Endodermal cell (in vitro differentiated cells): ENCODE measurements around the gene CACNA2D1. TPM values are rescaled to one million over a fixed set of nuclear protein-coding genes. Genes with fewer than 3 reads are reported as not detected.

Source experiments
- DNase-seq: peaks from one replicate; pipeline ENCODE4 v3.0.0-alpha.2; 2017
- H3K27ac ChIP-seq: 2 replicates; pipeline ENCODE4 v1.5.1; 2013; ENCODE audit warnings: mild to moderate bottlenecking, low read depth, low read length, moderate library complexity
- H3K27me3 ChIP-seq: 2 replicates; pipeline ENCODE4 v1.6.1; 2013; ENCODE audit warnings: mild to moderate bottlenecking, low read length, moderate library complexity; ENCODE audit not compliant: insufficient read depth, control insufficient read depth, poor library complexity, severe bottlenecking
- H3K36me3 ChIP-seq: 2 replicates; pipeline ENCODE4 v1.7.0; 2013; ENCODE audit warnings: mild to moderate bottlenecking, low read length, moderate library complexity; ENCODE audit not compliant: control insufficient read depth, insufficient read depth
- H3K4me1 ChIP-seq: one replicate; pipeline ENCODE4 v1.7.0; 2013; ENCODE audit warnings: low read length; ENCODE audit not compliant: control insufficient read depth, insufficient read depth
- H3K4me3 ChIP-seq: 2 replicates; pipeline ENCODE4 v1.5.1; 2013; ENCODE audit warnings: mild to moderate bottlenecking, low read length, moderate library complexity
- H3K9ac ChIP-seq: 2 replicates; pipeline ENCODE4 v1.6.1; 2013; ENCODE audit warnings: mild to moderate bottlenecking, low read length, moderate library complexity; ENCODE audit not compliant: poor library complexity, severe bottlenecking; ENCODE audit errors: extremely low read depth
- H3K9me3 ChIP-seq: 2 replicates; pipeline ENCODE4 v1.6.1; 2013; ENCODE audit warnings: mild to moderate bottlenecking, low read length, moderate library complexity; ENCODE audit not compliant: control insufficient read depth
- H3K27ac Mint-ChIP-seq: 2 replicates; pipeline ENCODE4 v1.8.0; 2020; ENCODE audit warnings: mixed read lengths
- H3K27me3 Mint-ChIP-seq: 2 replicates; pipeline ENCODE4 v1.8.0; 2021; ENCODE audit warnings: mild to moderate bottlenecking, mixed read lengths; ENCODE audit not compliant: insufficient read depth
- H3K36me3 Mint-ChIP-seq: 2 replicates; pipeline ENCODE4 v1.8.0; 2020; ENCODE audit warnings: low read depth, mixed read lengths
- H3K4me1 Mint-ChIP-seq: 2 replicates; pipeline ENCODE4 v1.8.0; 2020; ENCODE audit warnings: mixed read lengths
- H3K4me3 Mint-ChIP-seq: 2 replicates; pipeline ENCODE4 v1.8.0; 2020; ENCODE audit warnings: mild to moderate bottlenecking, moderate library complexity, mixed read lengths
- H3K9me3 Mint-ChIP-seq: 2 replicates; pipeline ENCODE4 v1.8.0; 2020; ENCODE audit warnings: mild to moderate bottlenecking, mixed read lengths
- CTCF ChIP-seq: fragments of 200-600 bp; sonication (generic); conservative IDR thresholded peaks from 2 replicates; pipeline ENCODE4 v1.5.0; 2021; ENCODE audit warnings: antibody characterized with exemption, mild to moderate bottlenecking
- WGBS, 2 experiments: methylation state at CpG; one replicate each; pipeline versions ENCODE4 v1.1.5 to v1.1.7; 2013; ENCODE audit warnings: missing lambda C conversion rate in 2 of 2, mixed read lengths in 1 of 2; ENCODE audit not compliant: insufficient coverage in 1 of 2, insufficient read length in 1 of 2; 5-methylcytosine and 5-hydroxymethylcytosine counted together
- total RNA-seq, 2 donors: library from RNA; stranded (reverse); fragmentation: NEBNext Ultra II Directional in 1 of 2; extraction: Animal tissue kit (Norgen Biotek cat#: 25700) in 1 of 2; gene quantifications; 2 replicates in 1 of 2; 3 replicates in 1 of 2; pipeline ENCODE4 v1.2.1, GENCODE V29; 2021

Gene CACNA2D1
- total RNA-seq, 2 donors from 2014 or later: 16.9 to 26.8 TPM

GRCh38 chr7:82319674-82320118 lies 123.9 kb downstream of the CACNA2D1 start:
- no peaks in the 10 kb centered on the region for H3K9me3 Mint-ChIP-seq

GRCh38 chr7:82318786-82319185 lies 124.8 kb downstream of the CACNA2D1 start:
- Mint-ChIP-seq H3K36me3 (peaks cover 6% of the 10 kb centered on the region), H3K9me3 (no peaks in the 10 kb centered on the region), H3K27me3 (no peaks in the 10 kb centered on the region), H3K27ac (no peak overlapping the region), H3K4me3 (no peak overlapping the region), H3K4me1 (peaks cover 13% of the 10 kb centered on the region)
- no peak for TF ChIP-seq CTCF
- no peaks in the 10 kb centered on the region for H3K27me3 ChIP-seq
- no peaks in the 10 kb centered on the region for H3K4me1 ChIP-seq
- DNase-seq: no peak
- no peaks in the 10 kb centered on the region for H3K36me3 ChIP-seq
- no peaks in the 10 kb centered on the region for H3K9me3 ChIP-seq
- no peak overlapping the region for H3K27ac ChIP-seq
- no peak overlapping the region for H3K4me3 ChIP-seq
- H3K9ac ChIP-seq: no peak overlapping the region

More at GRCh38 chr7:82319674-82320118, 123.9 kb downstream of the CACNA2D1 start:
- no peak overlapping the region for H3K4me3 Mint-ChIP-seq
- H3K27me3 Mint-ChIP-seq: no peaks in the 10 kb centered on the region
- peaks cover 13% of the 10 kb centered on the region for H3K4me1 Mint-ChIP-seq
- Histone ChIP-seq H3K9ac (no peak overlapping the region), H3K4me3 (no peak overlapping the region), H3K27ac (peak overlapping the region; percentile 58), H3K4me1 (no peaks in the 10 kb centered on the region), H3K27me3 (no peaks in the 10 kb centered on the region), H3K9me3 (no peaks in the 10 kb centered on the region), H3K36me3 (no peaks in the 10 kb centered on the region)
- H3K27ac Mint-ChIP-seq: no peak overlapping the region
- no peak for TF ChIP-seq CTCF
- WGBS, 2 experiments: 80 to 87% methylated on average over 1 to 4 of the region's 4 CpGs
- peaks cover 7% of the 10 kb centered on the region for H3K36me3 Mint-ChIP-seq
- DNase-seq: no peak

GRCh38 chr7:82317760-82318159 lies 125.8 kb downstream of the CACNA2D1 start:
- no peak overlapping the region for H3K4me3 Mint-ChIP-seq
- H3K9me3 Mint-ChIP-seq: no peaks in the 10 kb centered on the region
- H3K27me3 ChIP-seq: no peaks in the 10 kb centered on the region
- no peaks in the 10 kb centered on the region for H3K27me3 Mint-ChIP-seq
- H3K4me1 Mint-ChIP-seq: peaks cover 16% of the 10 kb centered on the region
- H3K36me3 ChIP-seq: no peaks in the 10 kb centered on the region
- no peak overlapping the region for H3K4me3 ChIP-seq
- 86% methylated on average over 2 of the region's 2 CpGs; no CpG with 5 or more reads in 1 of the 2 experiments for WGBS, 2 experiments
- TF ChIP-seq CTCF: no peak
- no peak overlapping the region for H3K9ac ChIP-seq
- no peak for DNase-seq
- H3K27ac Mint-ChIP-seq: no peak overlapping the region
- peaks cover 4% of the 10 kb centered on the region for H3K36me3 Mint-ChIP-seq
- no peaks in the 10 kb centered on the region for H3K4me1 ChIP-seq
- no peak overlapping the region for H3K27ac ChIP-seq
- H3K9me3 ChIP-seq: no peaks in the 10 kb centered on the region
